GM19324 (cell line): ENCODE results near the gene DOK1.

ENCODE experiments used
- ATAC-seq: cut with Tn5 transposase; IDR thresholded peaks from one replicate; pipeline ENCODE4 v1.9.1; 2021; ENCODE audit warnings: mild to moderate bottlenecking, moderate library complexity; ENCODE audit not compliant: unreplicated experiment, low FRiP score

DOK1 gene

GRCh38 chr2:74593826-74594772, 39.6 kb downstream of the DOK1 start:
- no peak for ATAC-seq

- ATAC-seq: no peak
Measured at GRCh38 chr2:74596584-74596983, 42.1 kb downstream of the DOK1 start.

GRCh38 chr2:74597410-74597809, 42.9 kb downstream of the DOK1 start:
- no peak for ATAC-seq

- ATAC-seq: no peak
Measured at GRCh38 chr2:74599676-74600075, 45.2 kb downstream of the DOK1 start.

GRCh38 chr2:74602586-74603281, 48.2 kb downstream of the DOK1 start:
- ATAC-seq: no peak

GRCh38 chr2:74603282-74604000, 48.9 kb downstream of the DOK1 start:
- ATAC-seq: no peak

GRCh38 chr2:74606927-74607326, 52.4 kb downstream of the DOK1 start:
- no peak for ATAC-seq
